ENCODE data around the gene RPLP1.

DNA sequence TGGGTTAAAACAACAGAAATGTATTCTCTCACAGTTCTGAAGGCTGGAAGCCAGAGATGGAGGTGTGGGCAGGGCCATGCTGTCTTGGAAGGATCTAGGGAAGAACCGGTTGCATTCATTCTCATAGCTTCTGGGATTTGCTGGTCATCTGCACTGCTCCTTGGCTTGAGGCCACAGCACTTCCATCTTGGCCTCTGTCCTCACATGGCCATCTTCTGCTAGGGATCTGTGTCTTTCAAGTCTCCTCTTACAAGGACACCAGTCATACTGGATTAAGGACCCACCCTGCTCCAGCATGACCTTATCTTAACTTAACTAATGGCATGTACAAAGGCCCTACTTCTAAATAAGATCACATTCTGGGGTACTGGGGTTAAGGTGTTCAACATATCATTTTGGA, 47.7 kb downstream of the RPLP1 start:
- TF ChIP-seq, protein P1, sequence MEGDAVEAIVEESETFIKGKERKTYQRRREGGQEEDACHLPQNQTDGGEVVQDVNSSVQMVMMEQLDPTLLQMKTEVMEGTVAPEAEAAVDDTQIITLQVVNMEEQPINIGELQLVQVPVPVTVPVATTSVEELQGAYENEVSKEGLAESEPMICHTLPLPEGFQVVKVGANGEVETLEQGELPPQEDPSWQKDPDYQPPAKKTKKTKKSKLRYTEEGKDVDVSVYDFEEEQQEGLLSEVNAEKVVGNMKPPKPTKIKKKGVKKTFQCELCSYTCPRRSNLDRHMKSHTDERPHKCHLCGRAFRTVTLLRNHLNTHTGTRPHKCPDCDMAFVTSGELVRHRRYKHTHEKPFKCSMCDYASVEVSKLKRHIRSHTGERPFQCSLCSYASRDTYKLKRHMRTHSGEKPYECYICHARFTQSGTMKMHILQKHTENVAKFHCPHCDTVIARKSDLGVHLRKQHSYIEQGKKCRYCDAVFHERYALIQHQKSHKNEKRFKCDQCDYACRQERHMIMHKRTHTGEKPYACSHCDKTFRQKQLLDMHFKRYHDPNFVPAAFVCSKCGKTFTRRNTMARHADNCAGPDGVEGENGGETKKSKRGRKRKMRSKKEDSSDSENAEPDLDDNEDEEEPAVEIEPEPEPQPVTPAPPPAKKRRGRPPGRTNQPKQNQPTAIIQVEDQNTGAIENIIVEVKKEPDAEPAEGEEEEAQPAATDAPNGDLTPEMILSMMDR (IDR thresholded peaks at IDR 0.05): no peak
- no peak for TF ChIP-seq POLR2A (IDR thresholded peaks at IDR 0.05)

All from body of pancreas (tissue), 4 donors.